HG02678 (cell line): ENCODE measurements around the gene RETSAT.

Experiments used
- ATAC-seq: cut with Tn5 transposase; IDR thresholded peaks from one replicate; pipeline ENCODE4 v1.9.1; 2021; ENCODE audit warnings: mild to moderate bottlenecking, moderate library complexity; ENCODE audit not compliant: unreplicated experiment

Gene RETSAT

GRCh38 chr2:85309699-85310321 is 44.5 kb downstream of the RETSAT start:
- peak; percentile 39 for ATAC-seq

DNA sequence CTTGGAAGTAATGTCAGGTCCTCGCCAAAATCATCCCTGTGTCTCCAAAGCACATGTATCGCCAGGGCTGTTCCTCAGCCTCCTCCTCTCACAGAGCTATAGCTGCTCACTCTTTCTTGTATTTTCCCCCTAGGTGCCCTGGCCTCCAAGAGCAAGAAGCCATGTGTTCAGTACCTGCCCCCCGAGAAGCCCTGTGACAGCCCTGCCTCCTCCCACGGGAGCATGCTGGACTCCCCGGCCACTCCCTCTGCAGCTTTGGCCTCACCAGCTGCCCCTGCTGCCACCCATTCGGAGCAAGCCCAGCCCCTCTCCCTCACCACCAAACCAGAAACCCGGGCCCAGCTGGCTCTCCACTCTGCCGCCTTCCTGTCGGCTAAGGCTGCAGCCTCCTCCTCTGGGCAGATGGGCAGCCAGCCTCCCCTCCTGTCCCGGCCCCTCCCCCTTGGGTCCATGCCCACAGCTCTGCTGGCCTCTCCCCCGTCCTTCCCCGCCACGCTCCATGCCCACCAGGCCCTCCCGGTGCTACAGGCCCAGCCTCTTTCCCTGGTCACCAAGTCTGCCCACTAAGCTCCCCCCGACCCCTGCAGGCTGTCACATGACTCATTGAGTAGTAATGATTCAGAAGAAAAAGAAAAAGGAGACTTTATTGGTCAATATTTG is 45.3 kb downstream of the RETSAT start:
- peak; percentile 56 for ATAC-seq

DNA sequence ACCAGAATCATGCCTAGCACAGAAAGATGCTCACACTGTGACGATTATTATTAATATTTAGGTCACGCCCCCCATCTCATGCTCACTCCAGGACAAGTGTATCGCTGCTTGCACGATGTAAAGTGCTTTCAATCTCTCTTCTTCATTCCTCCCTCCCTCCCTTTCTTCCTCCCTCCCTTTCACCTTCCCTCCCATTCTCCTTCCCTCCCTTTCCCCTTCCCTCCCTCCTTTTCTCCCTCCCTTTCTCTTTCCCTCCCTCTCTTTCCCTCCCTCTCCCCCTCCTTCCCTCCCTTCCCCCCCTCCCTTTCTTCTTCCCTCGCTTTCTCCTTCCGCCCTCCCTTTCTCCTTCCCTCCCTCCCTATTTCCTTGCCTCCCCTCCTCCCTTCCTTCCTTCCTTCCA is 46.1 kb downstream of the RETSAT start:
- no peak for ATAC-seq

DNA sequence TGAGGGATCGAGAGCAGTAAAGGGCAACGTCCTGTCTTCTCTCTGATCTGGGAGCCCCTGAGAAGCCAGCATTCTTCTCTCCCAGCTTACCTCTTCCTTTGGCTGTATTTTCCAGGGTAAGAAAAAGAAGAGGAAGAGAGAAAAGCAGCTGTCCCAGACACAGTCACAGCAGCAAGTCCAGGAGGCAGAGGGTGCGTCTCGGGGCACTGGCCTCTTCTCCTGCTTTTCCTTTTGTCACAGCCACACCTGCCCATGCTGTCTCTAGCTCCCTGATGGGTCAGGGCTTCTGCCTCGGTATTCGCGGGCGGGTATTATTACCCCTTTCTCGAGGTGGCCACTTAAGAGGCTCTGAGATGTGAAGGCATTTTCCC is 46.8 kb downstream of the RETSAT start:
- ATAC-seq: no peak

DNA sequence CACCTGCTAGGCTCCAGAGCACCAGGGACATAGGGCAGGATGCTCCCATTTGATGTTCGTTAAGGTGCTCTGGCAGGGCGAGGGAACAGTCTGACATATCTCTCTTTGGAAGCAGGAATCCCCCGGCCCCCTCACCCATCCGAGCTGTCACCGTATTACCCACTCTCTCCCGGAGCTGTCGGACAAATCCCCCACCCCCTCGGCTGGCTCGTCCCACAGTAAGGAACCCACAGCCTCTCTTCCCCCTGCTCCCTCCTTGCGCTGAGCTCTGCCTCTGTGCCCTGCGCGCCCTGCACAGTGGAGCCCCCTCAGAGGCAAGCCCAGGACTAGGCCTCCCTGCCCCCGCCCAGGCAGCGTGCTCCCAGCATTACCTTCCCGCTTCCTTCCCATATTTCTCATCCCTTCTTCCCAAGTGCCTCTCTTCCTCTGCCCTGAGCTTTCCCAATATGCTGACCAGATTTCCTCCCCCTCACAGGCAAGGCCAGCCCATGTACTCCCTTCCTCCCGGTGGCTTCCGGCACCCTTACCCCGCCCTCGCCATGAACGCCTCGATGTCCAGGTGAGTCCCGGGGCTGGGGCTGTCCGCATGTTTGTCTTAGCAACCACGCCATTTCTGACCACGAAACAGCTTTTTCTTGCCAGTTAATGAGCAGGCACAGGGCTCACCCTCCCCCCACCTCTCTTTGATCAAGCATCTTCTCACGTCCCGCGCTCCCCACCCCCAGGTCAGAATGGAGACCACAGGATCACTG is 50.4 kb downstream of the RETSAT start:
- ATAC-seq: no peak

- ATAC-seq: no peak
Observed at GRCh38 chr2:85302121-85302520, 52.2 kb downstream of the RETSAT start.
